Measurements from ENCODE around the gene HAND1.

Gene HAND1

GRCh38 chr5:154475591-154476353, 2.3 kb downstream of the HAND1 start:
- TF ChIP-seq, protein P1, sequence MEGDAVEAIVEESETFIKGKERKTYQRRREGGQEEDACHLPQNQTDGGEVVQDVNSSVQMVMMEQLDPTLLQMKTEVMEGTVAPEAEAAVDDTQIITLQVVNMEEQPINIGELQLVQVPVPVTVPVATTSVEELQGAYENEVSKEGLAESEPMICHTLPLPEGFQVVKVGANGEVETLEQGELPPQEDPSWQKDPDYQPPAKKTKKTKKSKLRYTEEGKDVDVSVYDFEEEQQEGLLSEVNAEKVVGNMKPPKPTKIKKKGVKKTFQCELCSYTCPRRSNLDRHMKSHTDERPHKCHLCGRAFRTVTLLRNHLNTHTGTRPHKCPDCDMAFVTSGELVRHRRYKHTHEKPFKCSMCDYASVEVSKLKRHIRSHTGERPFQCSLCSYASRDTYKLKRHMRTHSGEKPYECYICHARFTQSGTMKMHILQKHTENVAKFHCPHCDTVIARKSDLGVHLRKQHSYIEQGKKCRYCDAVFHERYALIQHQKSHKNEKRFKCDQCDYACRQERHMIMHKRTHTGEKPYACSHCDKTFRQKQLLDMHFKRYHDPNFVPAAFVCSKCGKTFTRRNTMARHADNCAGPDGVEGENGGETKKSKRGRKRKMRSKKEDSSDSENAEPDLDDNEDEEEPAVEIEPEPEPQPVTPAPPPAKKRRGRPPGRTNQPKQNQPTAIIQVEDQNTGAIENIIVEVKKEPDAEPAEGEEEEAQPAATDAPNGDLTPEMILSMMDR (IDR thresholded peaks at IDR 0.05; ENCODE audit: low read depth, low read length, missing control alignments), result no peak
- no peak overlapping the region for H3K4me3 ChIP-seq (ENCODE audit: low read depth, low read length)
- no peak for DNase-seq (ENCODE audit: low read depth)

DNA sequence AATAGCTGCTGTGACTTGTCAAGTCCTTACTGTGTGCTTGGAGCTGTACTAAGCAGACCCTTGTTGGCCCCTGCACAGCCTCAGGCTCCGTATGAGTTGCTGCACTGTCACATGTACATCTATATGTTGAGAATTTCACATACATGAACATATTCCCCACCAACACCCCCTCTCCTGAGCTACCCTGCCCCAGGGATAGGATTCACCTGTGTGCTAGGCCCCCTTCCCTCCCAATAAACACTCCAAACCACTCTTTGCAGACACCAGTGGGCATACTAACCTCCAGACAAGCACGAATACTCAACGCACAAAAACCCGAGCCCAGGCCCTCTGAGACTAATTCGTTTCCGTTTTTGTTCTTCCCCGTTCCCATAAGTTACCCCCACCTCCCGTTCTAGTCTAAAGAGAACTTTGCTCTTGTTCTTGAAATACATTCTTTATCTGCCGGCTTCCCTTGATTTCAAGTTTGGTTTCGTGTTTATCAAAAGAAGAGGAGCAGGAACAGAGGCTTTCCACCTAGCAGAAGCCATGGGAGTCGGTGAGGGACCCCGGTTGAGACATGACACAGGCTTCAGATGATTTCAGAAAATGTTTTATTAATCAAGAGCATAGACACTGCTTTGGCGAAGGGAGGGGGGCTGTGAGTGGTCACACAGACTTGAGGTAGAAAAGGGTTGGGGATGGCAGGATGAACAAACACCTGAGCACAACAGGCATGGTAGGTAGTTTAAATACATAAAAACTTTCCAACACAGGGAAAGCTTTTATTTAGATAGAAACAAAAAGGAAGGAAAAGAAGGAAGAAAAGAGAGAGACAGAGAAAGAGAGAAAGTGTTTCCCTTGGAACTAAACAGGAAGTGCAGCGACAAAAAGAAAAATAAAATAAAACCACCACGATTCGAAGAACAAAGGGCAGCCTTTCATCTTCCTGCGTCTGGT, 3.4 kb downstream of the HAND1 start:
- no peak for DNase-seq (ENCODE audit: low read depth)
- H3K4me3 ChIP-seq (ENCODE audit: low read depth, low read length), result no peak overlapping the region
- TF ChIP-seq, protein P1 (IDR thresholded peaks at IDR 0.05; ENCODE audit: low read depth, low read length, missing control alignments), result no peak

- TF ChIP-seq, protein P1 (IDR thresholded peaks at IDR 0.05; ENCODE audit: low read depth, low read length, missing control alignments), result no peak
- DNase-seq (ENCODE audit: low read depth), result no peak
- no peak overlapping the region for H3K4me3 ChIP-seq (ENCODE audit: low read depth, low read length)
These were observed 4.3 kb downstream of the HAND1 start for GRCh38 chr5:154473581-154474283.

- no peak overlapping the region for H3K4me3 ChIP-seq (ENCODE audit: low read depth, low read length)
These were observed 5.0 kb downstream of the HAND1 start for GRCh38 chr5:154472871-154473580.

GRCh38 chr5:154470947-154471870, 6.8 kb downstream of the HAND1 start:
- TF ChIP-seq, protein P1 (IDR thresholded peaks at IDR 0.05; ENCODE audit: low read depth, low read length, missing control alignments), result no peak
- no peak overlapping the region for H3K4me3 ChIP-seq (ENCODE audit: low read depth, low read length)
- no peak for DNase-seq (ENCODE audit: low read depth)

More at GRCh38 chr5:154472871-154473580, 5.0 kb downstream of the HAND1 start:
- TF ChIP-seq, protein P1 (IDR thresholded peaks at IDR 0.05; ENCODE audit: low read depth, low read length, missing control alignments), result no peak
- no peak for DNase-seq (ENCODE audit: low read depth)
